GM08714 (cell line): ENCODE data around the gene IPO13.

ENCODE experiments used
- H3K4me3 ChIP-seq: fragments of 200-500 bp; sonication (Bioruptor generic); 2 replicates; pipeline ENCODE4 v1.5.1; 2014; ENCODE audit warnings: mild to moderate bottlenecking, low read length, inconsistent platforms
- ZNF274 ChIP-seq: IDR thresholded peaks from 2 replicates; pipeline ENCODE4 v1.6.1; 2012; ENCODE audit warnings: mild to moderate bottlenecking, low read depth, low read length

Gene IPO13

GRCh38 chr1:43991200-43991475 is 44.4 kb downstream of the IPO13 start:
- H3K4me3 ChIP-seq, result peak overlapping the region; percentile 73; the same call in 1 of the 2 replicates
- TF ChIP-seq ZNF274, result no peak

- peak within 1 kb of the TSS; percentile 73; the same call in 1 of the 2 replicates for H3K4me3 ChIP-seq
Measured at GRCh38 chr1:43991476-43992231, 44.9 kb downstream of the IPO13 start, which contains the start of gene CCDC24. Gene CCDC24, plus strand, starts transcription at chr1:43991599. Its CDS starts 280 bp downstream, at chr1:43991879.

GRCh38 chr1:43992232-43992995 is 45.7 kb downstream of the IPO13 start:
- no peak for TF ChIP-seq ZNF274
- H3K4me3 ChIP-seq, result peak overlapping the region; percentile 73; the same call in 1 of the 2 replicates

More at GRCh38 chr1:43991476-43992231, 44.9 kb downstream of the IPO13 start, which contains the start of gene CCDC24:
- no peak for TF ChIP-seq ZNF274

- no peak for TF ChIP-seq ZNF274
- no peak overlapping the region for H3K4me3 ChIP-seq
Measured at GRCh38 chr1:43993206-43993914, 46.6 kb downstream of the IPO13 start.

- H3K4me3 ChIP-seq, result no peak overlapping the region
- no peak for TF ChIP-seq ZNF274
Measured at GRCh38 chr1:43994071-43994470, 47.3 kb downstream of the IPO13 start.

- TF ChIP-seq ZNF274, result no peak
- H3K4me3 ChIP-seq, result no peak overlapping the region
Measured at GRCh38 chr1:43994794-43995790, 48.3 kb downstream of the IPO13 start.

GRCh38 chr1:43995984-43996732 is 49.4 kb downstream of the IPO13 start:
- TF ChIP-seq ZNF274, result no peak
- H3K4me3 ChIP-seq, result no peak overlapping the region

- H3K4me3 ChIP-seq, result no peak overlapping the region
- TF ChIP-seq ZNF274, result no peak
Measured at GRCh38 chr1:43996733-43997115, 50.0 kb downstream of the IPO13 start.

- no peak for TF ChIP-seq ZNF274
Measured at GRCh38 chr1:43997295-43997999, 50.7 kb downstream of the IPO13 start.

GRCh38 chr1:43998000-43998378 is 51.2 kb downstream of the IPO13 start:
- no peak overlapping the region for H3K4me3 ChIP-seq
- TF ChIP-seq ZNF274, result no peak

More at GRCh38 chr1:43997295-43997999, 50.7 kb downstream of the IPO13 start:
- no peak overlapping the region for H3K4me3 ChIP-seq

GRCh38 chr1:43999455-43999854 is 52.7 kb downstream of the IPO13 start:
- TF ChIP-seq ZNF274, result no peak
- no peak overlapping the region for H3K4me3 ChIP-seq

GRCh38 chr1:44000122-44000665 is 53.4 kb downstream of the IPO13 start:
- H3K4me3 ChIP-seq, result no peak overlapping the region
- no peak for TF ChIP-seq ZNF274
